ENCODE measurements around the gene RPS6KL1.

Gene RPS6KL1, protein sequence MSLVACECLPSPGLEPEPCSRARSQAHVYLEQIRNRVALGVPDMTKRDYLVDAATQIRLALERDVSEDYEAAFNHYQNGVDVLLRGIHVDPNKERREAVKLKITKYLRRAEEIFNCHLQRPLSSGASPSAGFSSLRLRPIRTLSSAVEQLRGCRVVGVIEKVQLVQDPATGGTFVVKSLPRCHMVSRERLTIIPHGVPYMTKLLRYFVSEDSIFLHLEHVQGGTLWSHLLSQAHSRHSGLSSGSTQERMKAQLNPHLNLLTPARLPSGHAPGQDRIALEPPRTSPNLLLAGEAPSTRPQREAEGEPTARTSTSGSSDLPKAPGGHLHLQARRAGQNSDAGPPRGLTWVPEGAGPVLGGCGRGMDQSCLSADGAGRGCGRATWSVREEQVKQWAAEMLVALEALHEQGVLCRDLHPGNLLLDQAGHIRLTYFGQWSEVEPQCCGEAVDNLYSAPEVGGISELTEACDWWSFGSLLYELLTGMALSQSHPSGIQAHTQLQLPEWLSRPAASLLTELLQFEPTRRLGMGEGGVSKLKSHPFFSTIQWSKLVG

DNA sequence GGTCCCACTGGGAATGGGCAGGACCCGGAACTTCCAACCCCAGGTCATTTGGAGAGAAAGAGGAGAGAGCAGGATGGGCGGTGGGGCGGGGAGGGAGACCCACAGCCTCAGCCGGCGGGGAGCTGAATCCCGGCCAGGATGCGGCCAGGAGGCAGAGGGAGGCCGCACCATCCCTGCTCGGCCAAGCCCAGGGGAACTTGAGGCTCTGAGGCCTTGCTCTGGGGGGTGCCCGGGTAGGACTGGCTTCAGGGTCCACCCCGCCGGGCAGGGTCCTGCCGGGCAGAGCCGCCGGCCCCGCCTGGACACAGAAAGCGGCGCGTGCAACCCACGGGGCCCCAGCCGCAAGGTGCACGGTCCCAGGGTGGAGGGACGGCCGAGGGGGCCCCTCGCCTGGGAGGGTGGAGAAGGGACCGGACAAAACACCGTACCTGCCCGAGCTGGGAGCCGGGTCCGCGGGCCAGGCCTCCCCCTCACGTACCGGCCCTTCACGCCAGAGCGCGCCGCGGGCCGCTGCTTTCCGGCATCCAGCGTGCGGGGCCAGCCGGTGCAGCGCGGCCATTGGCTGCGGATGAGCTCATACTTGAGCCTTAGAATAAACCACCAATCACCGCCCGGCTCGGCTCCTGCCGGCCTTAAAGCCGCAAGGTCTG is at the start of gene RPS6KL1:
TSS of gene RPS6KL1 (minus strand) at position 509 of the 650 bp plus-strand sequence. CDS start 1,719 bp downstream, outside the sequence.
- no peak for DNase-seq

- DNase-seq, result no peak
Observed at GRCh38 chr14:74968811-74969210, 45.8 kb upstream of the RPS6KL1 start.

GRCh38 chr14:74965486-74966153 is 42.6 kb upstream of the RPS6KL1 start:
- no peak for DNase-seq

DNA sequence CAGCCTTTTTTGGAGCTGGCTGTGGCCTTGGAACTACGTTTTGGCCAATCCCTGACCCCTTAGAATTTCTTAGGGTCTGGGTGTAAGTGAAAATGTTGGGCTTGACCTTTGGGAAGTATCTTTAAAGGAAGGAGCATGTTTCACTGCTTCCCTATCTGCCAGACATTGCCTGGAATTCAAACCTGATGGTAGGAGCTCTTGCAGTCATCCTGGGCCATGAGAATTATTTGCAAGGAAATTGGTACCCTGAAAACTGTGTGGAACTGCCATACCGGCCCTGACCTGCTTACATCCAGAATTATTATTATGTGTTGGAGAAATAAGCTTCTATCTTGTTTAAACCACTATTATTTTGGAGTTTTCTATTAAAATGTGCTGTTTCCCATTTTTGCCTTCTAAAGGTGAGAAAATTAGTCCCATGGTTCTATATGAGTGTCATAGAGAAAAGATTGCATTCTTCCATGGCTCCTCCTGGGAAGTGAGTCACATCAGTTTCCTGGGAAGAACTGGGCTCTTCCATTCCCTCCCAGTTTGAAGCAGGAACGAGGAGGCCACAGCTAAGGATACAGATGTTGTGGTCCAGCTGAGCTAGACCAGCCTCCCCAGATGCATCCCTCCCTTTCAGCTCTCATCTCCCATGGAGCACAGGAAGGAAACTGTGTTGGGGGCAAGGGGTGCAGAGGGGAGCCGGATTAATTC is 41.9 kb upstream of the RPS6KL1 start:
- peak in 1 of 2 experiments; percentile 9 for DNase-seq

DNA sequence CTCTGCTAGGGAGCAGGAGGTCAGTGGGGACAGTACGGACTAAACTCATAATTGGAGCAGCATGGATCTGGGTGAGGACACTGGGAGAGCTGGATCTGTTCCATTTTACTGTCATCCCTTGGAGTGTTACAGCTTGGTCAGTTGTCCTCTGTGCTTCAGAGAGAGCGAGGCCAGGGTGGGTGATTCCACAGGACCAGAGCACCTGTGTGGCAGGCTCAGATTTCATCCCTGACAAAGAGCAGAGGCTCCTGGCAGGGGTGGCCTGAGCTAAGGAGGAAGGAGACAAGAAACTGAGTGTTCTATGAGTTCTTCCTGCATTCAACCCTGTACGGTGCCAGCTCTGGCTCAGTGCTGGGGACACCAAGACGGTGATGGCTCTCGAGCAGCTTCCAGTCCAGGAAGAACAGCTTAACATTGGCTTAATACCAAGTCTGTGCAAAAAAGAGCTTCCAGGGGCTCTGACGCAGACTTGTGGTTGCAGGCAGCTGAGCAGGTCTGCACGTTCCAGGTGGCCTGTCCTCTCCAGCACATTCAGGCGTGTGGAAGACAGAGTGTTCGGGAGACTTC is 40.7 kb upstream of the RPS6KL1 start:
- no peak for DNase-seq

DNA sequence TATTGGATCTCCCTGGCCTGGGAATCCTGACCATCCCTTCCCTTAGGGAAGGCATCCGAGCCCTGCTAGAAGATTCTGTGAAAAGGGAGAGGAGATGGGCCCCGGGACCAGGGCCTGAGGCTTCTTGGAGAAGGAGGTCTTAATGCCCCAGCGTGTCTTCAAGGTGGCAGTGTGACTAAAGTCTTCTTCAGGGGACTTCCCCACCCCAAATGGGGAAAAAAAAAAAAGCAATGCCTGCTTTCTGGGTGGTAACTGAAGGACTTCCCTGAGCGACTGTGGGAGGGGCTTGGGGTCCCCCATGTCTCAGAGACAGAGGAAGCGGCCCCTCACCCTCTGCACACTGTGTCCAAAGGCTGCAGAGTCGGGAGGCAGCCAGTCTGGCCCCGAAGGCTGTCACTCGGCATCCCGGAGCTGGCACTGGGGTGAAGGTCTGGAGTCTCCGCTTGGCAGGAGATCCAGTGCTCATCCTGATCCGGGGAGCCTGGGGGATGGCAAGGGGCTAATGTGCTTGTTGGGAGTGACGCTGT is 40.2 kb upstream of the RPS6KL1 start:
- DNase-seq, result no peak

- no peak for DNase-seq
Observed at GRCh38 chr14:74962493-74962892, 39.4 kb upstream of the RPS6KL1 start.

DNA sequence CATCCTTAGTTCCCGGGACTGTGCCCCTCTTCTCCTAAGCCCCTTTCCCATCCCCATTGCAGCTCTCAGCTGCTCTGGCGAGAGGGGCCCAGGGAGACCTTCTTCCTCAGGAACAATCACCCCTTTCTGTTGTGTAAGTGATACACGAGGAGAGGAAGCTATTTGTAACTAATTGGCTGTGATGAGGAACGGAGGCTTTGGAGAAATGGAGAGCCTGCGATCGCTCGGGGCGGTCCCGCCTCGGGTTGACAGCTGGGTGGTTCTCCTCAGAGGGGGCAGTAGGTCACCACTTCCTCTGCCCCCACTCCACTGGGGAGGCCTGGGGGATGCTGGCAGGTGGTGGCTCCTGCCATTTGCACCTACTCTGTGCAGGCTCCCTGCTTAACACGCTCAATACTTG is 39.0 kb upstream of the RPS6KL1 start:
- DNase-seq, result no peak

DNA sequence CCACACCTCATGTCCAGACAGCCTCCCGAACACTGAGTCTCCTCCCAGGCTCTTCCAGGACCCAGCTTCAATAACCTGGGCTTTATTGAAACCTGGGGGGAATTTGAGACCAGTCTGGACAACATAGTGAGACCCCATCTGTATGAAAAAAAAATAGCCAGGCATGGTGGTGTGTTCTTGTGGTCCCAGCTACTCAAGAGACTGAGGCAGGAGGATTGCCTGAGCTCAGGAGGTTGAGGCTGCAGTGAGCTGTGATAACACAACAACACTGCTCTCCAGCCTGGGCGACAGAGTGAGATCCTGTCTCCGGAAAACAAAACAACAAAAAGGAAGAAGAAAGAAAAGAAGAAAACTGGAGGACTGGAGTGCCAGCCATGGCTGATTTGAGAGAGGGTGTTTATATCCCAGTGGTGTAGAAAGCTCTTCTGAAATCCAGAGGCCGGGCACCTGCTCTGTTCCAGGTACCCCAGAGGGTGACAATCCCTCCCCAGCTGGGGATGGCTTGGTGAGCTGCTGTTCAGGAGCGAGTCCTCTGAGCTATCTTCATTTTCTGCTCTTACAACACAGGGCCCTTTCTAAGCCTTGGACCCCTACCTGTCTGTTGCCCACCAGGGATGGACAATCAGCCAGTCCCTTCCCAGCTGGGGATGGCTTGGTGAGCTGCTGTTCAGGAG is 38.3 kb upstream of the RPS6KL1 start:
- no peak for DNase-seq

DNA sequence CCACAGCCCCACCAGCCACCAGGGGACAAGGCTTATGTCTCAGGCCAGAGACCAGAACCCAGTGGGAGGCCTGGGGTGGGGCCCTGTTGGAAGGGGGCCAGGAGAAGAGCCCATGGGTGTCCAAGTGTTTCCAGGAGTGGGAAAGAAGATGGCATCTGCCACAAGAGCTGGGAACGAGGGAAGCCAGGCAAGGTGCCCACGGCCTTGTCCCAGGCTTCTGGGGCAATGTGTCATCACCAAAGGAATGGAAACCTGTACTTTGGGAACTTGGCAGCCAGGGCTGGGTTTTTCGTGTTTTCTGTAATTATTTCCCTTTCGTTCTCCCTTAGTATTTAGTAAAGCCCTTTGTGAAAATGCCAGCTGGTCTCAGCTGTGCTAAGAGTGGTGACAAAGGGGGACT is 37.7 kb upstream of the RPS6KL1 start:
- no peak for DNase-seq

- no peak for DNase-seq
Observed at GRCh38 chr14:74959596-74960180, 36.6 kb upstream of the RPS6KL1 start.

- DNase-seq, result no peak
Observed at GRCh38 chr14:74956280-74957072, 33.4 kb upstream of the RPS6KL1 start.

- DNase-seq, result no peak
Observed at GRCh38 chr14:74956027-74956279, 32.9 kb upstream of the RPS6KL1 start.

DNA sequence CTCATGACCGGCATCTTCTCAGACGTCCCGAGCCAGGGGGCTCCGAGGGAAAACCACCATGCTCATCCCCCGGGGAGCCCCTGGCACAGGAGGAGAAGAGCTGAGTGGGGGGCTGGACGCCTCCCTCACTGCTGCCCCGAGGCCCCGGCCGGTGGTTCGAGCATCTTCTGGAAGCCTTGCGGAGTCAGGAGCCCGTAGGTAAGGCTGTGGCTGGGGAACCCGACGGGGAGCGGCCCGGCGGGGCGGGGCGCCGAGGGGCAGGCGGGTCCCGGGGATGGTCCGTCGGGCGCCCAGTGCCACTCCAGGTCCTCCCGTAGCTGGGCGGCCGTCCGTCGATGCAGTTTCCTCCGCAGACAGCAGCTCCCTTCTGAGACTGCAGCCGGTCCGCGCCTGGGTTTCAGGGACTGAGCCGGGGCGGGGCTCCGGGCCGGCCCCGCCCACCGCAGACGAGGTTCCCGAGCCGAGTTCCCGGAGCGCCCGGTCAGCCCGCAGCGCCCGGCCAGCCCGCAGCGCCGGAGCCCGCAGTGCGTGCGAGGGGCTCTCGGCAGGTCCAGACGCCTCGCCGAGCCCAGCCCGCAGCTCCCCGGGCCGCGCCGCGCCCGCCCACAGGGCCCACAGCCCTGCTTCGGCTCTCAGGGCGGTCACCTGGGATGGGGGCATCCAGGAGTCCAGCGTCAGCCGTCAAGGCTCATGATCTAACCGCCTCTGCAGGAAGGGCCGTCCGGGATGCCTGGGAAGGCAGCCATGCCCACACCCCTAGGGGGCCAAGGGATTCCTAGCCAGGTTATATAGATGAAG is 32.4 kb upstream of the RPS6KL1 start, which contains the start of gene PGF:
TSS of gene PGF (minus strand) at position 369 of the 798 bp plus-strand sequence. CDS start at position 14, 355 bp downstream.
- DNase-seq, result peak in 1 of 2 experiments; percentile 23

DNA sequence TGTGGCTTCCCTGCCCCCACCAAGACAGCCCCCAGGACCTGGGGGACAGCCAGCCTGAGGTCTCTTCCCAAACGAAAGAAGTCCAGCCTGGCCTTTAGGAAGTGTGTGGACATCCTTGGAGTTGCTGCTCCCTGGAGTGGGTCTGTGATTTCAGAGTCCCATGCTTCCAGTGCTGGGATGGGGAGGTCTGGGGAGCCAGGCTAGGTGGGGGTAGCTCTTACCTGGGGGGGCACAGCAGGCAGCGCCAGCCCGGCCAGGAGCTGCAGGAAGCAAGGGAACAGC is 31.8 kb upstream of the RPS6KL1 start:
- no peak for DNase-seq

DNA sequence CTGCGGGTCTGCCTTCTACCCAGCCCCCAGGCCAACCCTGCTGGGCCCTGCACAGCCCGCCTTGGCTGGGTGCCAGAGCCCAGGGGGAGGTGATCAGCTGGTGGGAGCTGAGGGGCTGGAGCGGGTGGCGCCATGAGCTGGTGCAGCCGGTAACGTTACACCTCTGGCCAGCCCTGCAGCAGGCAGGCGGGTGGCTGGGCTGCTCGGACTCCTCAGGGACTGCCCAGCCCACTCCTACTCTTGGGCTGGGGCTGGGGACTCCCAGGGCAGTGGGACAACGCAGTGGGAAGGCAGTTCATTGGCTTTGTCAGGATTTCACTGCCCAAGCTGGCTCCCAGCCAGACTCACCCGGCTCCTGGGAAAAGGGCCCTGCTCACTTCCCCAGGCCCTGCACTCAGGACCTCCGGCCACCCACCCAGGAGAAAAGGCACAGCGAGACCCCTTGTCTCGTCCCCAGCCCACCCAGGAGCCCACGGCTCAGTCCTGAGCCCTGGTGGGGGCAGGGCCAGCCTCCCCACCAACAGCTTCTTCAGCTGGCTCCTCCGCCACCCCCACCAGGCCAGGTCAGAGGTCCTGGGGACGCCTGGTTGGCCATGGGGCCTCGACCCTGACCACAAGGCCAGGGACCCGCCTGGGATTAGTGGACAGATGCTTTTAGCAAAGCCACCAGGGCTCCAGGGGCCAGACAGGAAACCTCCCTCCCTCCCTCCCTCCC is 31.3 kb upstream of the RPS6KL1 start:
- no peak for DNase-seq

DNA sequence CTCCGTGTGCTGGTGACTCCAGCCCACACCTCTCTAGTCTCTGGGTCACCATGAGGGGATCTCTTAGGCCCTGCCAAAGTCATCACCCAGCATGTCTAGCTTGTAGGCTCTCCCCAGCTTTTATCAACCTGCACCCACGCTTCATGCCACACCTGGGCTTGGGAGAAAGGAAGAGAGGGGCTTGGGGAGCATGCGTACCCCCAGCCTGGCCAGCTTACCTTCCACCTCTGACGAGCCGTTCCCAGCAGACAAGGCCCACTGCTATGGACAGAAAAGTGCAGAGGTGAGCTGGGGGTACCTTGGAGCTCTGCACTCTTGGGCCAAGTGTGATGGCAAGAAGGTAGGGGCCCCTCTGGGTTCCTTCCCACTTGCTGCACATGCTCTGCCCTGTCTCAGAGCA is 30.6 kb upstream of the RPS6KL1 start:
- DNase-seq, result no peak

DNA sequence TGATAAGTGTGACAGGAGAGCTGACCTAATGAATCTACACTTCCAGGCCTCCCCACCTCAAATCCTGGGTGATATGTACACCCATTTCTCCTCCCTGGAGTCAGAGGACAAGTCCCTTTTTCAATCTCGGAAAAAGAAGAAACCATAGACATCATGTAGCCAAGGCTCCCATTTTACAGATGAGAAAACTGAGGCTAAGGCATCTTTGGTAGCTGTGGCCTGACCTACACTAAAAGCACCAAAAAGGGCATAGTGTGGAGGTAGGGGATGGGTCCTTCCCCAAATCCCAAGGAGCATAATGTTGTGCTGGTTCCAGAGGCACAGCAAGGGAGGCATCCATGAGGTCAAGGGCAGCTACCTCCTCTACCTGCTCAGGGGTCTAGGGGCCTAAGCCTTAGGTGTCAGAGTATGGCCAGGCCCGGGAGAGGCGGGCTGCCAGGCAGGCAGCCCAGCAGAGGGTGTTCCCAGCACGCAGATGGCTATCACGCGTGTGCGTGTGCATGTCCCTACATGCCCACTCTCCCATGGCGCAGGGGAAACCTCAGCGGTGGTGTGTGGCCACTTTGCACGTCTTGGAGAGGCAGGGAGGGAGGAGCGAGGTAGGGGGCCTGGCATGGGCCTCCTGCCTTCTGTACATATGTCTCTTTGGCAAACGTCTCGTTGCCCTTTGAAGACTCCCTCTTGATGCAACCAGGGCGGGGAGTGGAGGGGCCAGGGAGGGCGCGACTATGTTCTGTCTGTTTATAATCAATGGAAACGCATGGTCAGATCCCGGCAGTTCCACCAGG is 29.8 kb upstream of the RPS6KL1 start:
- DNase-seq, result no peak
